ENCODE data around the gene LIN7A.
"Not testable (repeated sequence)": the region's sequence is repeated elsewhere in the genome, so short reads cannot be mapped to it uniquely, and the experiment has no call there.

LIN7A gene

DNA sequence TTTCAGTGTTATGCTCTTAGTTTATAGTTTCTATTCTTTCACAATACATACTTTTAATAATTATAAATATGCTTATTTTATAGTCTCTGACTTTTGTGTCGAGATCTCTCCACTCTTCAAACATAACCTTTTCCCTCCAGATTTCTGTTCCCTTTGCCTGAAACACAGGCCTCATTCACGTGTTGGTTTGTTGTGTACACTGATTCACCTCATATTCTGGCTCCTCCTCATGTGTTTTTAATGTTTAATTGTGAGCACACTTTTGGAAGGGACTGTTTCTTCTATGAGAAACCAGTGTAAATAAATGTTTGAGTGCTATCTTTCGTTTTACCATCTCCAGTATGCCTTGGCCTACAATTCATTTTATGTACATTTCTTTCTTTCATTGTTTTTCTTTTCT lies 20.1 kb downstream of the LIN7A start:
- no peak for DNase-seq

DNA sequence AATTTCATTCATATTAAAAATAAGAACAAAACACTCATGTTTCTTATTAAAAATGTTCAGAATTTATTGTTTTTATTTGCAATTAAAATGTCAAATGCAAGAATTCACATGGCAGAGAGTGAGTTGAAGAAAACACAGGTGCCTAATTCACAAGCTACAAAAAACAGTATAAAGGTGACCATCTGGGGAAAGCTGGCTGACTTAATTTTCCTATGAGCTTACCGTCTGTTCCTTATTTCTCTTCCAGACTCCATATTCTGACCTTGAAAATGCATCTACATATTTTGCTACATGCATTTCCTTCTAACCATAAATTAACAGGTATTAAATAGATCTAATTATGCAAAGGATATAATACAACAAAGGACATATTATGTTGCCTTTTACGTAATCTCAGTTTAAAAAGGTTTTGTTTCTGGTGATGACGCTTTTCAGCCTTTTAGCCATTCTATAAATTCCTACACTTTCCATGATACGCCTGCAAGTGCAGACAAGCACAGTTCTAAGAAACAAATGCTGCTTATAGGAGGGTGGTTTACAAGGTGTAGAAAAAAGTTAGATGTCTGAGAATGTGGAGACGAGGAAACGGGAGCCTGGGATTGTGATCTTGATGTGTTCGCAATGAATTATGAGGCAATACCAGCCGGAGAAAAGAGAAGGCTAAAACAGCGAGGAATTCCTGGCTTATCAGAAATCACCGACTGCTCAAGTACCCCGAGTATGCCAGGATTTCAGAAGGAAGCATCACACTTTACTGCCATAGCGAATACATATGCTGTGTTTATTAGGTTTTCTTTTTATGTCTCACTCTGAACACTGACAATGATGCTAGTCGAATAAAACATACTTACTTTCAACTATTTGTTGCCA lies 24.6 kb downstream of the LIN7A start:
- no peak for DNase-seq

DNA sequence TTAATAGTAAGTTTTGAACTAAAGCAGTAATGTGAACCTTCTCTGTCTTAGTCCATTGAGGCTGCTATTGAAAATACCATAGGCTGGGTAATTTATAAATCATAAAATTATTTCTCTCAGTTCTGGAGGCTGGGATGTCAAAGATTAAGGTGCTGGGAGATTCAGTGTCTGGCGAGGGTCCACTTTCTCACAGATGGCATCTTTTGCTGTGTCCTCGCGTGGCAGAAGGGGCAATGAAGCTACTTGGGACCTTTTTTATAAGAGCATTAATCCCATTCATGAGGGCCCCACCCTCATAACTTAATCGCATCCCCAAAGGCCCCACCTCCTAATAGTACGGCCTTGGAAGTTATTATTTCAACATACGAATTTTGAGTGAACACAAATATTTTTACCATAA lies 28.4 kb downstream of the LIN7A start:
- DNase-seq: no peak

DNA sequence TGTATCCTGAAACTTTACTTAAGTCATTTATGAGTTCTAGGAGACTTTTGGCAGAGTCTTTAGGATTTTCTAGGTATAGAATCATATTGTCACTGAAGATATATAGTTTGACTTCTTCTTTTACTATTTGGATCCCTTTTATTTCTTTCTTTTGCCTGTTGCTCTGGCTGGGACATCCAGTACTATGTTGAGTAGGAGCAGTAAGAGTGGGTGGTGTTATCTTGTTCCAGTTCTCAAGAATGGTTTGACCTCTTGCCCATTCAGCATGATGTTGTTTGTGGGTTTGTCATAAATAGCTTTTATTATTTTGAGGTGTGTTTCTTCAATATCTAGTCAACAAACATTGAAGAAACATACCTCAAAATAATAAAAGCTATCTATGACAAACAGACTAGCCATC lies 35.0 kb downstream of the LIN7A start:
- no peak for DNase-seq

DNA sequence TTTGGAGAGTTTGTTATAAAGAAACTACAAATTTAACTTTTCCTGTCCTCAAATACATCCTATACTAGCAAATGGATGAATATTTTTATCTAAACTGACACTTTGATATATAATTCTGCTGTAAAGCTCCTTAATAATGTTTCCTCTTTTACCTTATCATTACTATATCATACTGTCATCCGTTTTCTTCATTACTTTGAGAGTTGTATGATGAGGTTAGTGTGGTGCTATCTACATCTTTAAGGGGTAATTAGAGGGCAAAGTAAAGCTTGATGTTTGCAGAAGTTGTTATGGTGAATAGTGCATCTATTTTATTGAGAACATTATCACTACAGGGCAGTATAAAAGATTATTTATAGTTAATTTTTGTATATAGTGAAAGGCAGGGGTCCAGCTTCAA lies 36.1 kb downstream of the LIN7A start:
- DNase-seq: no peak

DNA sequence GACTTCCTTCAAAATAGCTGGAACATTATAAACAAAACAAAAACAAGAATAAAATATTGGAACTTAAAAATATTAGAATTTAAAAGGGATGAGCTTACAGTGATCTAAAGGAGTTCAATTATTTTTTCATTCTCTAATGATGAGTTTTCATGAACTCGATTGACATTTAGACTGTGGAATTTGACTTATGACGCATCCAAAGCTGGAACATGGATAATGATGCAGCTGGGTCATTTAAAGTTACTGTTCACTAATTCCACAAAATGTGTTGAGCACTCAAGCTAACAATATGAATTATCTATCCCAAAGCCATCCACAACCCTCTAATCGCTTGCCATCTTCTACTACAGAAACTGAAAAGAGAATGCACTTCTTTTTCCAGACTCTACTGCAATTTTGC lies 42.5 kb downstream of the LIN7A start:
- DNase-seq: no peak

DNA sequence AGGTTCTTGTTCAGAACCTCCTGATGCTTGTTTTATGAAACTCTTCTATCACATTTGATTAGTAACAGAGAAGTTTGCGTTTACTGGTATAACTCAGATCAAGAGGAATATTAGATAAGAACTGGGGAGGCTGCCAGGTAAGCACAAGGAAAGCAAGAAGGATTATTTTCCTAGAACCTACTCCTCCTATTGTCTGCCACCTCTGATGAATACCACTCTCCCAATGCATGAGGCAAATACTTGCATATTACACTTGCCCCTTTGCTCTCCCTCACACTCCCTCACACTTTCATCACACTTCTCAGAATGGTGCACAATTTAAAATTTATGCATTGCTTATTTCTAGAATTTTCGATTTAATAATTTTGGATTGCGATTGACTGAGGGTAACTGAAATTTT lies 43.6 kb downstream of the LIN7A start:
- no peak for DNase-seq

DNA sequence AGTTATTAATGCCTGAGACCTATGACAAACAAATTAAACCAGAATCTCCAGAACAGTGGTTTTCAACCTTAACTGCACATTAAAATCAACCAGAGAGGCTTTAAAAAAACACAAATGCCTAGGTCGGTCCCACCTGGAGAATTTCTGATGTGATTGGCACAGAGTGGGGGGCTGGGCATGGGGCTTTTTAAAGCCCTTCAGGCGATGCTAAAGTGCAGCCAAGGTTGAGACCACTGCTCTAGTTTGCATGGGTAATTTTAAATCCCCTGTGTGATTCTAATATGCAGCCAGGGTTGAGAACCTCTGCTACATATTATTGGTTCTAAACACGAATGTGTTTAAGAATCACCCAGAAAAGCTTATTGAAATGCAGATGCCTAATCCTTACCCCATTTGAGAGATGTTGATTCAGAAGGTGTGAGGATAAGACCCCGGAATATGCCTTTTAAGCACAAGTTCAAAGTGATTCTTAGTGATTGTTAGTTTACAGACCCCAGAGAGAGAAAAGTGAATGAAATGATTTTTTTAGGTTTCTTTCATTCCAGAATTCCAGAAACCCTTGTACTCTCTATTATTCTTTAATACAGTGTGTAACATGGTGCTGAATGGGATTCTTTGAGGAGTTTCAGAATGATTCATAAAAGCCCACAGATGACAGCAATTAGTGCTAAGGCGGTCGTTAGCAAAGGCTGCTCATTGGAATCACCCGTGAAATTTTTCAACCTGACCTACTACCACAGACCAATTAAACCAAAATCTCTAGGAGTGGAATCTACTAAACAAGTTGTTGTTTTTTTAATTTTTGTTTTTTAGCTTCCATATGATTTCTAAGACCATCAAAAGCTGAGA lies 44.9 kb downstream of the LIN7A start:
- no peak for DNase-seq

DNA sequence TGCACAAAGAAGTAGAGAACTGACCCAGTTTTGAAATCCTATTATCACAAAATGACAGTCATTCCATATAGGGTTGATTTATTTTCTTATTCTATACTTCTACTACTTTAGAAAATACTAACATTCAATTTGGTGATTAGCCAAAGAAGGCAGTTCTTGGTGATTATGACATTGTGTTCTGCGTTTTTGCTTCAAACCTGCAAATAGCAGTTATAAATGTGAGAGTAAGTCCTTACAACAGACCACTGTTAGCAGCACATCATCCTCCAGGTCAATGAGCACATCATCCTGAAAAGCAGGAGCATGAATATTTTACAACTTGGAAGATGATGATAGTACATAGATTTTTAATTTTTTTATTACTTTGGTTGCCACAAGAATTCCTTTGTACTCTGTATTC lies 53.1 kb downstream of the LIN7A start:
- DNase-seq: no peak

DNA sequence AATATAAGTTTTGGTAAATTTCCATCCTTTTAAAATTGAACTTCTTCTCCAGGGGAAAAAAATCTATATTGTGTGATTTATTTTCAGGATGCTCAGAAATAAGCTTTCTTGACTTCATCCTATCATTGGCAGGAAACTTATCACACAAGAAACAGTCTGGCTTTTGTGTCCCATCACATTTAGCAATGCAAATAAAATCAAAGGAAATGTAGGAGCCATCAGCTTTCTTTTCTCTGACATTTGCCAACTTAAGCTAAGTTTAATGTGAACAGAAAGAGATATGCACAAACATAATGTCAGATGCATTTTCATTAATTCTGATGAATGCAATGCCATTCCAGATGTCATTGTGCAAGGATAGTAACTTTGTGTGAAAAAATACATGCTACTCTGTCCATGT lies 56.6 kb downstream of the LIN7A start:
- no peak for DNase-seq

DNA sequence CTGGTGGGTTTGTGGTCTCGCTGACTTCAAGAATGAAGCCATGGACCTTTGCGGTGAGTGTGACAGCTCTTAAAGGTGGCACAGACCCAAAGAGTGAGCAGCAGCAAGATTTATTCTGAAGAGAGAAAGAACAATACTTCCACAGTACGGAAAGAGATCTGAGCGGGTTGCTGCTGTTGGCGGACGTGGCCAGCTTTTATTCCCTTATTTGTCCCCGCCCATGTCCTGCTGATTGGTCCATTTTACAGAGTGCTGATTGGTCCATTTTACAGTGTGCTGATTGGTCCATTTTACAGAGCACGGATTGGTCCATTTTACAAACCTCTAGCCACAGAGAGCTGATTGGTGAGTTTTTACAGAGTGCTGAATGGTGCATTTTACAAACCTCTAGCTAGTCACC lies 59.3 kb downstream of the LIN7A start:
- DNase-seq: not testable (repeated sequence)

DNA sequence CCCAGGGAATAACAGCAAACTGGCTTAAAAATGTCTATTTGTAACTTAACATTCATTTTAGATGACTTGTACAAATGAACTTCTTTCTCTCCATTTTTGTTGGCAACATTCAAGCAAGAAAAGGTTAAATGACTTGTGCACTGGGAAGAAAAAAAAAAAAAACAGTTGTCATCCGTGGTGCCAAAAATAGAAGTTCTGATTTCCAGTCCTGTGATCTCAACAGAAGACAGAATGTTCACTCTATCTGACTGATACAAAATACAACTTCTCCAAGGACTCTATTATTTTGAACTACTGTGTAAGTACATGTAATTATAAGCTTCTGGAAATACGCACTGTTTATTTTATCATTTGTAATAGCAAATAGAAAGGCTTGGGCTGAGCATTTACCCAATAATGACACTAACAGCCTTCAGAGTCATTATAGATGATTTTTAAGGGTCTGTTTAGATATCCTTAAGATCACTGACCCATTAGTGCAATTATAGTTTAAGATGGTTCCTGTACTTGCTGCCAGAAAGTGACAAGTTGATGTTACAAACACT lies 59.9 kb downstream of the LIN7A start:
- no peak for DNase-seq

DNA sequence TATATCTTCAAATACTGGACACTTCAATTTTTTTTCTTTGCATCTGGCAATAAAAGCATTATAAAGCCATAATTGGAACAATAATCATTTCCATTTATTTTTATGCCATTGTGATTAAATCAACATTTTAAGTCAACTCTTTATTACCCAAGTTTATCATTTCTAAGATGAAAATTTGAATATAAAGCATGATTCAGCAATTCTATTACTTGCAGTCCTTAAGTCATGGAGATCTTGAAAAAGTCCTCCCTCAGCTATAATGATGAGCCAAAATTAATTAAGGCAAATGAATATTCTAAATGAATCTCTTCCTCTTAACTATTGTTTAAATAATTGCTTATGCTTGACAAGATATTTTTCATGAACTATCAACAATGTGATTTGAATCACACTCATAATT lies 65.7 kb downstream of the LIN7A start:
- DNase-seq: no peak

DNA sequence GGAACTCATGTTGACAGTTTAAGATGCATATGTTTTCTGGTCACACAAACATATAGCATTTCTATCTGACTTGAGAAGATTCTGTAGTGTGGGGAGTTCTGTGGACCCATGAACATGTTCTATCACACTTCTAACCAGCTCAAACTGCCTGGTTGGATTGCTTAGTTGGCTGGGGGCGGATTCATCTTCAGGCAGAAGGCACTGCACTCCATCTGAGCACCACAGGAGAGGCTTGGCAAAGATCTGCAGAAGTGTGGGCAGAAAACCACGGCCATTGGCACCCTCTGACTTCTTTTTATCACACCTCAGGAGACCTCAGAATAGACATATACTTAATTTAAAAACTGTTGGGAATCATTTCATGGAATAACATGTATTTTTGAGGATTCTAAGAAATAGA lies 68.5 kb downstream of the LIN7A start:
- DNase-seq: no peak

DNA sequence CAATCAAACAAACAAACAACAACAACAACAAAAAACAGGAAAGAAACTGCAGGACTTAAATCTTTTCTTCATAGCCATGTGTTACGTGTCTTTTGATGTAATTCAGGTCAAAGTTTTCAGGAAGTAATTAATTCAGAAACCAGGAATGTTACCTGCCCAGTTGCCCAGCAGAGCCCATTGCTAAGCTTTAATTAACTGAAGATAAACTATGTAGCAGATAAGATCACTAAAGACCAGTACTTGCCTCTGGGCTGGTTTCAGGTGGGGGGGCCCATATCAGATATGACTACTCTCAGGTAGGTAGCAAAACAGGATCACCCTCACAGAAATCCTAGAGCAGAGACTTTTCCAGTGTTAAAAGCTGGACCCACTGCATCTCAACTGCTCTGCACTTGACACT lies 69.2 kb downstream of the LIN7A start:
- DNase-seq: no peak

DNA sequence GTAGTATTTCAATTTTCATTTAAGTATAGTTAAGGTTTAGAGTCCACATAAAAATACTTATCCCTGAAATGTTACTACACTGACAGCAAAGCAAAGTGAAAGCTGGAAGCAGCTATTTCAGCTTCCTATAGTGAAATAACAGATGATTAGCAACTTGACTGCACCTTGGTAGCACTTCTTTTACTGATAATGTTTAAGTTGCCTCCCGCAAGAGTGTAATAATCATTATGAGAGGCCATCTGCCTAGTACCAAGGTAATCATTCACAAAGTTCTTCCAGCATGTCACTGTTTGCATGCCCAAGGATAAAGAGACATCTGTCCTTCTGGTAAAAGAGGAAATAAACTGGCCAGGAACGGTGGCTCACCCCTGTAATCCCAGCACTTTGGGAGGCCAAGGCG lies 69.8 kb downstream of the LIN7A start:
- no peak for DNase-seq

DNA sequence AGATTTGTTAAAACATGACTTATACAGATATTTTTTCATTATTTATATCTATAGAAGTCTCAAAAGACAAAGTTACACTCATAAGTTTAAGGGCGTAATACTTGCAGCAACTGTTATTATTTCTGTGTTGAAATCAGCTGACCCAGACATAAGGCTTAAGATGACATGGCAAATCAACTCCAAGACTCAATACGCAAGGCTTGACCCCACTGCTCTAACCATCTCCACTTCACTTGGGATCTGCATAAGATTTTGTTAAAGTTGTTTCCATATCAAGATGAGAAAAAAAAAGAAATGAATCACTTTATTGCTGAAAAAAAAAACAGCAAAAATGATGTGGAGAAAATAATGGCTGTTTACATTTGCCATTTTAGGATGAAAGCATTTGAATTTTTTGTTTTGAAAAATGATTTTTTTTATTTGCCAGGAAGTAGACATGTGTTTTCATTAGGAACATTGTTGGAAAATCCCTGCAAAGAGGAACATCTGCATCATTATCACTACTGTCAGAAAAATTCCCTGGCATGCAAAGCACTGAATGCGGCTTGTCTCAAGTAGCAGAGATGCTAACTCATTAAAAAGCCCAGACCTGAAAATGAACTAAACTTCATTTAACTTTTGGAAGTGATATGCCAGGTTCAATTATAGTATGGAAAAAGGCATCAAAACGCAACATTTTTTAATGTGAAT lies 73.5 kb downstream of the LIN7A start:
- no peak for DNase-seq

DNA sequence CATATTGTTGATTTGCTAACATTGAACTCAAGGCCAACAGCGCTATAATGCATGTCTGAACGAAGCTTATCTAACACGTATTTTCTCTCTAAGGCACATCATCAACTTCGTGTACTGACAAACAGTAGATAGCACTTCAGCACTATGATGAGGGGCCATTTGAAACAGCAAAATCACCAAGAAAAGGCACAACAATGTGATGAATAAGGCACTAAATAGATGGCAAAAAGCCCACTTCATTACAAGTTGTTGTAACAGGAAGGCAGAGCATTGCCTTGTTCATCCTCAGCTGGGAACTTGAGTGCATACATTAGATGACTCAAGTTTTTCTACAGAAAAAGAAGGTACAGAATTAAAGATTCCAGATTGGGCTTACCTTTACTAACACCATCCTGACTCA lies 75.2 kb downstream of the LIN7A start:
- no peak for DNase-seq

DNA sequence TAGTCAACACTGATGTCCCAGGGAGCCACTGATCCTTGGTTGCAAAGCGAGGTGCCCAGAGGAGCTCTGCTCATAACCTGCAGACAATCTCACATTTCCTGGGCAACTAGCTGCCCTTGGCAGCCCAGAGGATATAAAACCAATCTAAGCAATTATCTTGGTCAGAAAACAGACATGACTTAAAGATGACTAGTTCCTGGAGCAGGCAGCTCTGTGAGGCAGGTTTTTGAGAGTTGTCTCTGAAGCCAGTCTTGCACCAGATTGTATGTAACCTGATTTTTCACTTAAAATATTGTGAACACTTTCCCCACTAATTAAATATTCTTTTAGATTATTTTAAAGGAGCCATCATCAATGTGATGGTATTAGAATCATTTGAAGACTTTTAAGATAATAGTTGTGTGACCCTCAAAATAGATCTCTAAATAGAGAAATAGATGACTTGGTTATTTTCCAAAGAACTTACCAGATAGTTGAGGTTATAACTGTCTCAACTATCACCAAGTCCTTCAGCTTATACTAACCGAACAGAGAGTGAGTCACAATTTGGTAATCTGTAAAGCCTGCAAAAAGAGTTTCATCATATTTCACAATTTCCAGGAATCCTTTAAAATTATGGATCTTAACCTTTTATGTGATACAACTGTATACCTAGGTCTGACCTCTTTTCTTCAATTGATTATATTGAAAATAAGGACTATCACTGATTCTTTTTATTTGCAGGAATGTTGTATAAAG lies 75.9 kb downstream of the LIN7A start:
- DNase-seq: no peak

DNA sequence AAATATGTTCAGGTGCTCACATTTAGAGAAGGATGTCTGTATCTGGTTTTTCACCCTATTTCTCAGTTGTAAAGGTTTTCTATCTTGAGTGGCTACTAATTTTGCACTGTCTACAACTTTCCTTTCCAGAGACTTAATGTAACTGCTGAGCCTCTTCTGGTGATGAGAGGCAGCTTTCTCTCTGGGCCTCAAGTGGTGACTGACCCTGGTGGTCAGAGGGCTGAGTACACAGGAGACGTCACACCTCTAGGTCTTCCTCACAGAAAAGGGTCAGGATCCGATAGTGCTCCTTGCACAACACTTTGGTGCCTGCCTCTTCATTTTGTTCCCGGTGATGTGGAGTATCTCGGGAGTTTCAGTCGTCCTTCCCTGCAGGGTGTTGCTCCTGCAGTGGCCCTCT lies 76.8 kb downstream of the LIN7A start:
- no peak for DNase-seq

DNA sequence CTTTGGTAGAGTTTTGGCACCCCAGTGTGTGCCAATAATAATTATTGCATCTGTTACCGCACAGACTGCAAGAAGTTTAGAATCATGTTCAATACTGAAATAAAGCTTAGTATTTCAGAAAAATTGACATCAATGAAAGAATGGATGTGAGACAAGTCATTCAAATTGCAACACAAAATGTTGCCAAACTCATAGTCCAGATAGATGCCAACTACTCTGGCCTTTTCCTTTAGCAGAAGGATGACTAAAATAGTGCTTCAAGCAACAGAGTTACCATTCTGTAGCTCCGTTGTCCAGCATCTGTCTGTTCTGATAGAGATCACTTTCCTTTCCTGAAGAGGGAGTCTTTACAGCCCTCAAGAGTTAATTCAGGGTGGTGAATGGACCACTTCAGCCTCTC lies 77.5 kb downstream of the LIN7A start:
- DNase-seq: no peak

DNA sequence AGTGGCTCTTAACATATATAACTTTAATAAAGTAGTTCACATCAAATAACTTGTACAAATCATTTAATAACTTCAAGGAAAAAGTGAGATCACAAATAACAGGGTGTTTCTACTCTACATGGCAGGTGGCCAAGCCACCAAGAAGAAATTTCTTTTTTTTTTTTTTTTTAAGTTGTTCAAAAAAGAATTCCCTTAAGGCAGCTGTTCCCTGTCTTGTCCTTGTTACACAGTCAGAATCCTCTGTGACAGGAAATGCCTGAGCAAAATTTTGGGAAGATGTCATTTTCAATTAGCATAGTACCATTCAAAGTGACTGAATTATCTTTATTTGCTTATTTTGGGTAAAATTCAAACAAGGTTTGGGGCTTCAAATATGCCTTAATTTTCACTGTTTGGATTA lies 79.4 kb downstream of the LIN7A start:
- DNase-seq: no peak

DNA sequence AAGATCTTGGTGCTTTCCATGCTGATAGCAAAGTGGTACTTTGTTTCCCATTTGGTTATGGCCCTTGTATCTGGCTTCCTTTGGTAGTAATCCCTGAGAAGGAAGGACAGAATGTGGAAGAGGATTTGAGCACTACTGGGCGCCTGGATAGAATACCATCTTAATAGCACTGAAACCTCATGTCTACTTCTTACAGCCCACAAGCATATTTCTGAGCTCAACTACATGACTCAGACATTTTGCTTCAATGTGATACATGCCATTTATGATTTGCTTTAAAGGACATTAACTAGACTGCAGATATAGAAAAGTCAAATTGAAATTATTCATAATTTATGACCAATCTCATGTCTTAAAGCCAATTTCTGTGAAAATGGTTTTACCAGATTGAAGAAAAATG lies 80.4 kb downstream of the LIN7A start:
- DNase-seq: no peak

Data from CD4-positive, alpha-beta T cell treated with Interferon gamma for 1 hour (primary cell).